Activated naive CD4-positive, alpha-beta T cell treated with anti-CD3 and anti-CD28 coated beads, Interleukin-2, amount 50 U/mL, for 72 hours (primary cell): ENCODE results near the gene MACROD2. TPM values are rescaled to one million over a fixed set of nuclear protein-coding genes. Genes with fewer than 3 reads are reported as not detected.
"Not testable (repeated sequence)": the region's sequence is repeated elsewhere in the genome, so short reads cannot be mapped to it uniquely, and the experiment has no call there.

Source experiments
- ATAC-seq, 2 donors: fragments of 150-1000 bp; cut with Tn5 transposase; 2 replicates each; pipeline ENCODE4 v1.10.0; 2021; ENCODE audit warnings: mild to moderate bottlenecking in 2 of 2, moderate library complexity in 2 of 2
- DNase-seq, 2 donors: peaks; one replicate each; pipeline ENCODE4 v3.0.0; 2021 to 2022; ENCODE audit warnings: low spot score in 2 of 2
- H3K27ac Mint-ChIP-seq, 2 donors: one replicate each; pipeline ENCODE4 v1.8.0; 2022; ENCODE audit warnings: mild to moderate bottlenecking in 2 of 2, mixed read lengths in 2 of 2
- H3K36me3 Mint-ChIP-seq, 2 donors: one replicate each; pipeline ENCODE4 v1.8.0; 2022; ENCODE audit warnings: mixed read lengths in 2 of 2
- H3K9me3 Mint-ChIP-seq, 2 donors: one replicate each; pipeline ENCODE4 v1.8.0; 2022; ENCODE audit warnings: mixed read lengths in 2 of 2
- total RNA-seq, 2 donors: library from RNA; stranded (reverse); gene quantifications; one replicate each; pipeline ENCODE4 v1.2.3, GENCODE V29; 2022

The MACROD2 gene
- total RNA-seq, 2 donors from 2014 or later, result not detected

DNA sequence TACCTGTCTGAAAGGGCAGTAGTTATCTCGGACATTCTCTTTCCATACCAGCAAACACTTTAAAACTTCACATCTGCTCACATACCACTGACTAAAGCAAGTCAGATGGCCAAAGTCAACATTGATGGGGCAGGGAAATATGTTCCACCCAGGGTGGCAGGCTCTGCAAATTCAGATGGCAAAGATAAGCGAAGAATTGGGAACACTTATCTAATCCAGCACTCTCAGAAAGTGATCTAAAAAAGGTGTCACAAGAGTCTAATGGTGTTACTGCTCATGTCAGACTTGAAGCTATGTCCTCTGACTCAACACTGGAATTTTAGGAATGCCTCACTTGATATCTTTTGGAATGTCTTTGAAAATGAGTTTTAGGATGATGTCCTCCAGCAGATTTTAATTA, 1491.7 kb downstream of the MACROD2 start:
- ATAC-seq, result no peak
- Mint-ChIP-seq H3K36me3 (no peaks in the 10 kb centered on the region), H3K9me3 (peaks cover 5 to 10% of the 10 kb centered on the region in 2 donors)

DNA sequence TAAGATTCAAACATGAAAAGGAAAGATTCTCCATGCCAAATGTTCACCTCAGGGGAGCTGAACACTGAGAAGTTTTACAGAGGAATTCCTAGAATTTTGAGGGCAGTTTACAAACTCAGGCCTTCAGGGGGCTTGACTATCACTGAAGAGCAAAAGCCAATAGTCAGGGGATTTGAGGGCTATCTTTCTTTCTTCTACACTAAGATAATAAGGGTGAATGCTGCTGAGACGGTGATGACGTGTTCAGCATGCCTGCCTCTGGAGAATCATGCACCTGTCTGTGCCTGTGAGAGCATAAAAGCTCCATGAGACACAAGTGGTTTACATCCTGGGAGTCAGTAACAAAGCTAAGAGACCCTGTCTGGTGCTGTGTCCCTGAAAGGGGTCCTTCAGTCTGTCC, 1492.4 kb downstream of the MACROD2 start:
- ATAC-seq (no peak), DNase-seq (no peak)
- no peaks in the 10 kb centered on the region for H3K36me3 Mint-ChIP-seq
- no peak overlapping the region for H3K27ac Mint-ChIP-seq
- H3K9me3 Mint-ChIP-seq, result peaks cover 5 to 14% of the 10 kb centered on the region in 2 donors

More for the DNA sequence above, 1491.7 kb downstream of the MACROD2 start:
- no peak overlapping the region for H3K27ac Mint-ChIP-seq
- no peak for DNase-seq

DNA sequence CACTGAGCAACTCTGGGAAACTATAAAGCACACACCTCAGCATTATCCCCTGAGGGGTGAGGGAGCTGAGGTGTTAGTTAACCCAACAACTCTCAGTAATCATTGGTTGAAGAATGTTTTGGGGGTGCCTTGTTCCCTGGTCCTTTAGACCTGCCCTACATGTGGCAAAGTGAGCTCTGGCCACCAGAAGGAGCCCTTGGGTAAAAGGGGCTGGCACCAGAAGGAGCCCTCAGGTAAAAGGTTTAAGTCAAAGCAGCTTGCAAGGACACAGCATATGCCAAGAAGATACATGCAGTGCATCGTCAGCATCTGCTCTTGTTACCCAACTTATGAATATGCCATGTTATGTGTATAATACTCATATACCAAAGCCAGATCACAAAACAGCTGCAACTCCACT, 1496.3 kb downstream of the MACROD2 start:
- no peak for DNase-seq
- no peak for ATAC-seq
- Mint-ChIP-seq H3K27ac (no peak overlapping the region), H3K9me3 (peaks cover 15 to 17% of the 10 kb centered on the region in 2 donors), H3K36me3 (no peaks in the 10 kb centered on the region)

DNA sequence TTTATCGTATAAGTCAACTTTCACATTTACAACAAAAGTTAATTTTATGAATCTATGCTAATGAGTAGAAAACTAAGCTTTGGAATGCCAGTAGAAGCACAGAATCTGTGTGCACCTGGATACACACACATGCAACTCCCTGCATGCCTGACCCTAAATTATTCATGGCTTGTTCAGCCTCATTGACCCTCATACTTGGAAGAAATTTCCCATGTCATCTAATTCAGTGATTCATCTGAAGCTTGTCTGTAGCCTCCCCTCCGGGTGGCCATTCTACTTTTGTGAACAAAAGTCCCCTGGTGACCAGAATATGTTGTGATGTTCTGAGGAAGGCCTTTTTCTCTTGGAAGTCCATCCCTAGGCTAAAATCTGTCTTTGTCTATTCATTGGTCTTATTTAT, 1499.5 kb downstream of the MACROD2 start:
- peaks cover 23 to 26% of the 10 kb centered on the region in 2 donors for H3K9me3 Mint-ChIP-seq
- no peak for ATAC-seq
- peaks cover 0 to 5% of the 10 kb centered on the region in 2 donors for H3K36me3 Mint-ChIP-seq
- DNase-seq, result no peak
- no peak overlapping the region for H3K27ac Mint-ChIP-seq

DNA sequence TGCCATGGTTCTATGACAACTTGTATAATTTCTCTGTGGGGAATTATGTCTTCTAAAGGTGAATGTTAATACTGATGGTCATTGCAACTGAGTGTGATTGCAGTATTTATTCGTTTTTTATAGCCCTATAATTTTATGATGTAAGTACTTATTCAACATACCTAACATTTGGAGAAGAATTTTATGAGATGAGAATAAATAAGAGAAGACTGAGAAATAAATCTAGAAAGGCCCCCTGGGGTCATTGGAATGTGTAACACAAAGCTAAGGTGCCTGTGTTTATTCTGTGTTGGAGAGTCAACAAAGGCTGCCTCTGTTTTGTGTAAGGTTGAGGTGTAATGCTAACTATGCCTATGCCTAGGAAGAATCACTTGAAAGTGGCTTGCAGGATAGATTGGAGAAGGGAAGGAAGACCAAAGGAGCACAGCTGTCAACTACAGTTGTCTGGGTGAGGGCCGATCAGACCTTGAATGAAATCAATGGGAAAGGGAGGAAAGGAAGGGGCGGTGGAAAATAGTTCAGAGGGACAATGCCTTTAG, 1501.3 kb downstream of the MACROD2 start:
- peaks cover 23 to 26% of the 10 kb centered on the region in 2 donors for H3K9me3 Mint-ChIP-seq
- H3K27ac Mint-ChIP-seq, result no peak overlapping the region
- ATAC-seq, result no peak

DNA sequence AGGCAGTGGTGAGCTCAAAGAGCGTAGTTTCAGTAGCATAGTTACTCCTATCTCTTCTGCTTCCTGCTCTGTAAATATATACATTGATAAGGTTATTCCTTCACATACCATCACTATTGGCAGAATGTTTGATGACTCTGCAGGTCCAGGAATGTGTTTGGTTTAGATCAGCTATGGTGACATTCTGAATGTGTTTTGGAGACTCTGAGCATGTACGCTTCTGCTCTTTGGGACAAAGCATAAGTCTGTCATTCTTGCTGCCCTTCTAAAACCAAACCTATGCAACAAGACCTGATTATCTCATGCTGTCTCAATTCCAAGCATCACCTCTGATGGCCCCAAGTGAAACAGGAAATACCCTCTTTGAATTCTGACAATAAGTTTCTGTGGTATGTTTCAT, 1503.6 kb downstream of the MACROD2 start:
- Mint-ChIP-seq H3K9me3 (peaks cover 25 to 26% of the 10 kb centered on the region in 2 donors), H3K36me3 (peaks cover 0 to 5% of the 10 kb centered on the region in 2 donors), H3K27ac (no peak overlapping the region)
- ATAC-seq (no peak), DNase-seq (no peak)

More for the DNA sequence above, 1501.3 kb downstream of the MACROD2 start:
- H3K36me3 Mint-ChIP-seq, result peaks cover 0 to 5% of the 10 kb centered on the region in 2 donors
- no peak for DNase-seq

DNA sequence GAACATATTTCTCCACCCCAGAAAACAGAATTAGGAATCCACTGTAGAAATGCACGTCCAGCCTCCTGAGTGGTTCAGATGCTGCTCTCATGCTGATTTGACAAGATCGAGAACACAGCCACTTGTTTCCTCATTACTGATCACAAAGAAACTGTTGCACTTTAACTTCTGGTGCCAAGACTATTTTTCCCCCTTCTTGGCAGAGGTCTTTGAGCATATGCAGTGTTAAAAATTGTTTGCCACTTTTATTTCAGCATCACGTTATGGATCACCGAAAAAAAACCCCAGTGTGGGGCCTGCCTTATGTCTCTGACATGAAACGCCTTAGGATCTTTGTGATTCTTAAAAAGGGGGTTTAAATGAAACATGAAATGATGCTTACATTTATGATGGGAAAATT, 1511.0 kb downstream of the MACROD2 start:
- DNase-seq (no peak), ATAC-seq (no peak)
- Mint-ChIP-seq H3K9me3 (peaks cover 4 to 12% of the 10 kb centered on the region in 2 donors), H3K36me3 (no peaks in the 10 kb centered on the region), H3K27ac (no peak overlapping the region)

DNA sequence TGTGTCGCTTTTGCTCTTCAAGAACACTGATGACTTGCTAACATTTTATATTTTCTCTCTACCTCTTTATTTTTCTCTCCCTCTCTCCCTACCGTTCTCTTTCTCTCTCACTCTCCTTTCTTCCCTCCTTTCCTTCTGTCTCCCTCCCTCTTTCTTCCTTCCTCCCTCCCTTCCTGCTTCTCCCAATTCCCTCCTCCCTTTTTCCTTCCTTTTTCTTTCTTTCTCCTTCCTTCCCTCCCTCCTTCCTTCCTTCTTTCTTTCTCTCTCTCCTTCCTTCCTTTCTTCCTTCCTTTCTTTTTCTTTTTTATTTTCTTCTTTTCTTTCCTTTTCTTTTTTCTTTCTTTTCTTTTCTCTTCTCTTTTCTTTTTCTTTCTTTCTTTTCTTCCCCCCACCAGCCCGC, 1511.8 kb downstream of the MACROD2 start:
- no peak overlapping the region for H3K27ac Mint-ChIP-seq
- ATAC-seq (no peak), DNase-seq (no peak)
- H3K9me3 Mint-ChIP-seq, result peaks cover 4 to 9% of the 10 kb centered on the region in 2 donors
- no peaks in the 10 kb centered on the region for H3K36me3 Mint-ChIP-seq

DNA sequence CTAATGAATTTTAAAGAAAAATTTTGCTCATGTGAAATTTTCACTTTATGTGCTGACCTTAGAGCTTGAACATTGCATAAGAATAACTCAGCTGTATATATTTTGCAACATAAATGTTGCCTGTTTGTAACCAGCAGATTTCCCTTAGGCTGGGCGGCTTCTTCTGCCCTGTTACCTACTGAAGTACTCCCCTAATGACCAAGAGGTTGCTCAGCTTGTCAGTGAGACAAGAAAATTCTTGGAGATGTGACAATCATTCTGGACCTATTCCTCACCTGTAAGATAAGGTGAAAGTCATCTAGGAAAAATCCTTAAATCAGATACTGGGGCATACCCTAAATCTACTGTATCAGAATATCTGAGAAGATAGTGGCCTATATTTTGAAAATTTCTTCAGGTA, 1516.2 kb downstream of the MACROD2 start:
- peaks cover 0 to 7% of the 10 kb centered on the region in 2 donors for H3K9me3 Mint-ChIP-seq
- no peaks in the 10 kb centered on the region for H3K36me3 Mint-ChIP-seq
- DNase-seq, result no peak
- H3K27ac Mint-ChIP-seq, result no peak overlapping the region
- ATAC-seq, result no peak

DNA sequence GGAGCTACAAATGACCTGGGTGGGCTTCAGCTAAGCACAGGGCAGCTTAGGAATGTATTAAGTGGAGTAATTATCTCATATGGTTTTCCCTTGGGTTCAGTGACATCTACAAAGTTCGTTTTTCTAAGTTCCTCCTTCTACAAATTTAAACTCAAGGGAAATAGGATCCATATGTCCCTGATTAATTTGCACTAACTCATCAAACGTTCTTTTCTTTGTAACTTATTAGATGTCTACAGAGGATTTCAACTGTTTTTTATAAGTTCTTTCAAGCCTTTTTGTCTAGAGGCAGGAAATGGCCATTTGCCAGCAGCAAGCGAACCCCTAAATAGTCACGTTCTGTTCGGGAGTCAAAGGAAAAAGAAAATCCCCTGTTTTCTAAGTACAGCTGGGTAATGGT, 1517.6 kb downstream of the MACROD2 start:
- DNase-seq, result no peak

DNA sequence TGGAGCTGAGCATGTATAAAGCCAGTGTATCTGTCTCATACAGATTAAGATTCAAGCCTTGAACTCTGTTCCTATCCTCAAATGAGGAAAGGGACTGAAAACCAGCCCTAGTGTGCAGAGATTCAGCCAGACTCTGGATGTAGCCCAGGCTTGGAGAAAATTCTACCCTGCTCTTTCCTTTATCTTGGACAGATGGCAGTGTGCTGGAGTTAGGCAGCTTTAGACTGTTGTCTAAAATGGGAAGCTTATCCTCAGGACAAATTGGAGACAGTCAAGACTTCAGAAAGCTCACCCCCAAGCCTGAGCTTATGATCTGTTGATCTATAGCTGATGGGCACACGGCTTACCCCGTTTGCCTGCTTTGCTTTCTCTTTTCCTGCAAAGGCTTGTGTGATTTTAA, 1520.4 kb downstream of the MACROD2 start:
- Mint-ChIP-seq H3K36me3 (no peaks in the 10 kb centered on the region), H3K9me3 (peaks cover 12 to 15% of the 10 kb centered on the region in 2 donors), H3K27ac (no peak overlapping the region)
- DNase-seq (no peak), ATAC-seq (no peak)

More for the DNA sequence above, 1517.6 kb downstream of the MACROD2 start:
- no peak overlapping the region for H3K27ac Mint-ChIP-seq
- no peak for ATAC-seq
- H3K9me3 Mint-ChIP-seq, result peaks cover 4 to 12% of the 10 kb centered on the region in 2 donors
- H3K36me3 Mint-ChIP-seq, result no peaks in the 10 kb centered on the region

DNA sequence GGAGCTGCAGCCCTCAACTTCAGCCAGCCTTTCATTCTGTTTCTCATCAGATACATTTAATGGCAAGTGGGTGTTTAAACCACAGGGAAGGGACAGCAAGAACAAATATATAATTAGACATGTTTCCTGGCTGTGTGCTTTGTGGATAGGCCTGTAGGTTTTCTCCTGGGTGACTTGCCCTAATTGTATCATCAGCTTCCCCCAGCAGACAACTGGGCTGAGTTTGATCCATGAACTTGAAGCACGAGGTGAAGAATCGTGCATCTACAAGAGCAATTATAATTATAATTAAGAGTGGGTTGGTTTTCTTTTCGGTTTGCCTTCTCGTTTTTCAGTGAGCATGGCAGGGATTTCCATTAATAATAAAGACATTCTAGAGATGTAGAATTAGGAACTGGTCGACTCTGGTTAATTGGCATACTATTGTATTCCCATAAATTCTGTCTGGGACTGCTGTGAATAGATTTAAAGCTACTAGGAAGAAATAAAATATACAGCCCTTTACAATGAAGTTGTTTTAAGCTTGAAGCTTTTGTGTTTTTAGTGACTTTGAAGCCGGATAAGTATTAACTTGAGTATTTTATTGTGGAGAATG, 1525.7 kb downstream of the MACROD2 start:
- no peak overlapping the region for H3K27ac Mint-ChIP-seq
- H3K9me3 Mint-ChIP-seq, result peaks cover 24 to 25% of the 10 kb centered on the region in 2 donors
- DNase-seq (no peak), ATAC-seq (no peak)
- H3K36me3 Mint-ChIP-seq, result no peaks in the 10 kb centered on the region

DNA sequence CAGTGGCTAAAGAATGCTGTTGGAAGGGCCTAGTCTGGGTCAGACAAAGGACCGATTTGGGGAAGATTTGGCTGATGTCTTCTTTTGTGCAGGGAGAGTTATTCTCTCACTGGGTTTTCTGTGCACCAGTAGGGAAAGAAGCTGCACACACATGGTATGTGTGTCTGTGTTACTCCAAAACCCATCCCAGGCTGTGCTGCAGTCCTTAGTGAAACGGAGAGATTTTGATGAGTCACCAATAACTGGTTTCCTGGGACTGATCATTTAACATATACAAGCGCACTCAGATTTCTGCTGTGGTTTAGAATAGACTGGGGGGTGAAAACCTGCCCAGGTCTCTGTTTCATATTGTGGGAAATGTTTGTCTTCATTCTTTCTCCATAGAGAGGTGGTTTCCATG, 1528.1 kb downstream of the MACROD2 start:
- no peak for DNase-seq
- no peak for ATAC-seq
- peaks cover 24 to 25% of the 10 kb centered on the region in 2 donors for H3K9me3 Mint-ChIP-seq
- no peak overlapping the region for H3K27ac Mint-ChIP-seq
- peaks cover 0 to 5% of the 10 kb centered on the region in 2 donors for H3K36me3 Mint-ChIP-seq

DNA sequence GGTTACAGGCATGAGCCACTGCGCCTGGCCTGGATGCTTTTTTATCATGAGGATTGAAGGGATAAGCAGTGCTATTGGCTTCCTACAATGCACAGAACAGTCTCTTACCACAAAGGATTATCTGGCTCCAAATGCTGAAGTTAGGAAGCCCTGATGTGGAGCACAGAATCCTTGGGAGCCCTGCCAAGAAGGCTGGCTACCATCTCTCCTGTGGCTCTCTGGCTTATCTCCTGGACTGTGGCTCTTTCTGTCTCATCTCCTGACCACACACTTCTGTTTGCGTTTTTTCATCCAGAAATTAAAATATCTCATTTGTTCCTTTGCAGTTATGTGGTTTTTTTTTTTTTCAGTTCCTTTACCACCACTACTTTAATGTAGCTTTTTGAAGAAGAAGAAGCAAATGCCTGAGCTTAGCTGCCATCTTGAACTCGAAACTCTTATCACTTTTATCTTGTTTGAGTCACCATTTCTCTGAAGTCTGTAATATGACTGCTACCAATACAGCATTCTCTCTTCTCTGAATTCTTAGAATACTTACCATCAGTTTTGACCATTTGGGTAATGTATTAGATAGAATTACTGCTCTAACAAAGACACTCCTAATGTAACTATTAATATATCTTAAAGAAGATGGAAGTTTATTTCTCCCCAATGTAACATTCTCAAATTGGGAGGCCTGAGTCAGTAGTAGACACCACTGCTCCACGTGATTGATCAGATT, 1533.2 kb downstream of the MACROD2 start:
- DNase-seq, result no peak
- H3K36me3 Mint-ChIP-seq, result peaks cover 0 to 5% of the 10 kb centered on the region in 2 donors
- peaks cover 14 to 20% of the 10 kb centered on the region in 2 donors for H3K9me3 Mint-ChIP-seq
- no peak for ATAC-seq
- no peak overlapping the region for H3K27ac Mint-ChIP-seq

DNA sequence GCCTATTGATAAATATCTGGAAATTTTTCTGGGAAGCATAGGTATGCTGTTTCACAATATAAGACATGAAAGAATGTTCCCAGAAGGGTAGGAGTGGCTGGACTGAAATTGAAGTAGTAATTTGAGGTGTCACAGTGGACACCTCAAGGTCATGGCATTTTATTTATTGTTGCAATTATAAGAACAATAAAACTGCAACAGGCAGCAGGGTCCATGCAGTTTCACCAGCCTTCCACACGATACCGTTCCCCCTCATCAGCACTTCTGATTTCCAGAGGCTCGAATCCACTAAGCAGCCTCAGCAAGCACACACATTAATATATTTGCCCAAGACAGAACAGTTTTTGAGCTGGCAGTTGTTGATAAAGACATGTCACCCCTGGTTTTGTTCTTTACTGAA, 1540.5 kb downstream of the MACROD2 start:
- no peaks in the 10 kb centered on the region for H3K36me3 Mint-ChIP-seq
- DNase-seq, result no peak
- ATAC-seq, result no peak
- no peak overlapping the region for H3K27ac Mint-ChIP-seq
- H3K9me3 Mint-ChIP-seq, result peaks cover 5 to 17% of the 10 kb centered on the region in 2 donors

DNA sequence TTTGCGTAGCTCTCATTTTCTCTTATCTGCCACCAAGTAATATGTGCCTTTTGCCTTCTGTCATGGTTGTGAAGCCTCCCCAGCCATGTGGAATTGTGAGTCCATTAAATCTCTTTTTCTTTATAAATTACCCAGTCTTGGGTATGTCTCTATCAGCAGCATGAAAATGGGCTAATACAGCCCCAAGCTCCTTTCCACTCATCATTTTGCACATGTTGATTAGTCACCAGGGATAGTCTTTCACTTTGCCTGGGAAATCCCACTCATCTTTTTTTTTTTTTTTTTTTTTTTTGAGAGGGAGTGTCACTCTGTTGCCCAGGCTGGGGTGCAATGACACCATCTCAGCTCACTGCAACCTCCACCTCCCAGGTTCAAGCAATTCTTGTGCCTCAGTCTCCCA, 1541.9 kb downstream of the MACROD2 start:
- not testable (repeated sequence) for ATAC-seq, DNase-seq, H3K36me3 Mint-ChIP-seq, H3K27ac Mint-ChIP-seq
- H3K9me3 Mint-ChIP-seq, result peaks cover 9 to 22% of the 10 kb centered on the region in 2 donors

DNA sequence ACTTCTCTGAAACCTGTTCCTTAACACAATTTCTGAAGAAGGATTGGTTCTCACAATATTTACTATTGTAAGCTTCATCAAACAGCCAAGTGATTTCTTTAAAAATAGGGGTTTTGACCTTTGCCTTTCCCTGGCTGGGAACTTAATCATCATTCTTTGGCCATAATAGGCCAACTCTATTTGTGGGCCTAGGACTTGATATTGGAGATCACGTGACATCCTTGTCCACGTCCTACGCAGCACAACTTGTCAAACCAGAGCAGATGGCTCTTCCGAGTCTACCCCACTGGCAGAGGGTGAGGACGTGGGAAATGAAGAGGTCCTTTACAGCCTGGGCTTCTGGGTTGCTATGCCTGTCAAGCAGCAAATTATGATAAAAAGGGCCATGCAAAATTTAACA, 1547.3 kb downstream of the MACROD2 start:
- no peak for DNase-seq
- no peak for ATAC-seq
- H3K36me3 Mint-ChIP-seq, result peaks cover 0 to 5% of the 10 kb centered on the region in 2 donors

More for the DNA sequence above, 1547.3 kb downstream of the MACROD2 start:
- Mint-ChIP-seq H3K9me3 (peaks cover 27 to 34% of the 10 kb centered on the region in 2 donors), H3K27ac (no peak overlapping the region)
